ENCODE data around the gene TNRC6C.

DNA sequence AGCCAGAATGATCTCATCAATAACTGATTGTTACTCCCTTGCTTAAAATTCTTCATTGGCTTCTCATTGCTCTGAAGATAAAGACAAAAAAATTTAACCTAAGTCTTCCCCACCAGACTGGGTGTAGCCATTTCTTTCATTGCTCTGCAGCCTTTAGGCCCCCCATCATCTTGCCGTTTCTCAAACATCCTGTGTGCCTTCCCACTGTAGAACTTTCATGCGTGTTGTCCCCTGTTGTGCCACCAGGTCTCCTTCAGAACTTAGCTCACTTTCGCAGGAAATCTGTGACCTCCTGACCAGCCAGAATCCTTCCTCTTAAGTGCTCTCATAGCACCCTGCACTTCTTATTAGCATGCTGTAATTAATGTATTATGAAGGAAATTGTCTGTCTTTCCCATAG lies 31.8 kb downstream of the TNRC6C start:
- TF ChIP-seq GATA3 (IDR thresholded peaks at IDR 0.05; ENCODE audit: low read depth, low read length) (no peak), GATA2 (IDR thresholded peaks at IDR 0.05; ENCODE audit: low read depth, low read length) (no peak)

Data from SH-SY5Y (cell line).